GM12891 (cell line): ENCODE measurements around the gene PEPD.

ENCODE experiments used
- DNase-seq: peaks from one replicate; pipeline ENCODE4 v3.0.0; 2011; ENCODE audit warnings: low spot score; ENCODE audit not compliant: insufficient read length
- FAIRE-seq: peaks from 2 replicates; lab custom pipeline; 2011; peaks lifted over from hg19 to GRCh38; lab: Jason Lieb, UNC
- PAX5 ChIP-seq: IDR thresholded peaks from 2 replicates; pipeline ENCODE4 v1.6.1; 2011; ENCODE audit warnings: low read length, moderate library complexity, mild to moderate bottlenecking; ENCODE audit not compliant: insufficient read depth, severe bottlenecking
- POLR2A ChIP-seq: IDR thresholded peaks from 2 replicates; pipeline ENCODE4 v1.6.1; 2011; ENCODE audit warnings: low read depth, low read length, control low read depth
- POLR2AphosphoS5 ChIP-seq: IDR thresholded peaks from 2 replicates; pipeline ENCODE4 v1.6.1; 2011; ENCODE audit warnings: low read depth, low read length, control low read depth
- POU2F2 ChIP-seq: IDR thresholded peaks from 2 replicates; pipeline ENCODE4 v1.6.1; 2011; ENCODE audit warnings: low read depth, mild to moderate bottlenecking, control low read depth, low read length, moderate library complexity
- SPI1 ChIP-seq: IDR thresholded peaks from 2 replicates; pipeline ENCODE4 v1.6.1; 2011; ENCODE audit warnings: low read depth, low read length, control low read depth
- TAF1 ChIP-seq: IDR thresholded peaks from 2 replicates; pipeline ENCODE4 v1.6.1; 2011; ENCODE audit warnings: low read depth, low read length, control low read depth

PEPD gene

GRCh38 chr19:33400856-33401682 lies 120.5 kb downstream of the PEPD start:
- DNase-seq (peak; percentile 19), FAIRE-seq (no peak)

GRCh38 chr19:33399745-33400681 lies 121.6 kb downstream of the PEPD start:
- FAIRE-seq (no peak), DNase-seq (peak; percentile 22)
- TF ChIP-seq TAF1 = no peak
- no peak for TF ChIP-seq SPI1
- TF ChIP-seq POU2F2 = no peak

More at GRCh38 chr19:33400856-33401682, 120.5 kb downstream of the PEPD start:
- TF ChIP-seq SPI1 = no peak
- TF ChIP-seq PAX5 = no peak

- no peak for DNase-seq
- FAIRE-seq = no peak
These were observed 122.4 kb downstream of the PEPD start for GRCh38 chr19:33399081-33399744.

GRCh38 chr19:33398361-33399060 lies 123.1 kb downstream of the PEPD start:
- TF ChIP-seq POLR2A = no peak
- DNase-seq = no peak
- no peak for FAIRE-seq

More at GRCh38 chr19:33399081-33399744, 122.4 kb downstream of the PEPD start:
- TF ChIP-seq PAX5 (no peak), POU2F2 (no peak), TAF1 (no peak), POLR2A (no peak), POLR2AphosphoS5 (no peak), SPI1 (no peak)

- no peak for FAIRE-seq
- TF ChIP-seq POU2F2 = no peak
- TF ChIP-seq TAF1 = no peak
- no peak for TF ChIP-seq PAX5
- no peak for TF ChIP-seq POLR2A
- TF ChIP-seq POLR2AphosphoS5 = no peak
- no peak for TF ChIP-seq SPI1
- DNase-seq = peak; percentile 12
These were observed 123.8 kb downstream of the PEPD start for GRCh38 chr19:33397536-33398360.

- TF ChIP-seq TAF1 (no peak), POLR2A (no peak), POLR2AphosphoS5 (no peak), POU2F2 (no peak), PAX5 (no peak), SPI1 (no peak)
- FAIRE-seq (no peak), DNase-seq (no peak)
These were observed 124.7 kb downstream of the PEPD start for GRCh38 chr19:33396701-33397535.

- no peak for TF ChIP-seq POLR2A
- no peak for TF ChIP-seq POU2F2
- no peak for TF ChIP-seq POLR2AphosphoS5
- no peak for TF ChIP-seq TAF1
- TF ChIP-seq PAX5 = no peak
- TF ChIP-seq SPI1 = no peak
- FAIRE-seq (no peak), DNase-seq (no peak)
These were observed 125.7 kb downstream of the PEPD start for GRCh38 chr19:33395561-33396550.
